Measurements from ENCODE around the gene TSPAN33. TPM values are rescaled to one million over a fixed set of nuclear protein-coding genes. Genes with fewer than 3 reads are reported as not detected.

Gene TSPAN33
- total RNA-seq, 4 donors from 2014 or later = 5.6 to 9.1 (median 7.8) TPM

DNA sequence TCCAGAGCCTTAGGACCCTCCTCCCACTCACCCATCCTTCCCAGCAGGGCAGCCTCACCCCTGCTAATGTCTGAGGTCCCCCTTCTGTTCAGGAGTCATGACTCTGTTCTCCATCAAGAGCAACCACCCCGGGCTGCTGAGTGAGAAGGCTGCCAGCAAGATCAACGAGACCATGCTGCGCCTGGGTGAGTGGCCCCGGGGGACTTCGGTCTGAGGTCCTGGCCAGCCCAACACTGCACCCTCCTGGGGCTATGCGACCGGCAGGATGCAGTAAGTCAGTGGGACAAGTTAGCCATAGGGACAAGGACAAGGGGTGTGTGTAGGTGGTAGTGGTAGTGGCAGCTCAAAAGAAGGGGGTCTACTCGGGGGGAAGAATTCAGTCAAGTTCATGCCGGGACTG, 64.2 kb downstream of the TSPAN33 start:
- peaks cover 0 to 3% of the 10 kb centered on the region in 2 donors for H3K4me1 ChIP-seq
- no peak for ATAC-seq
- H3K9me3 ChIP-seq = no peaks in the 10 kb centered on the region
- H3K27me3 ChIP-seq = no peaks in the 10 kb centered on the region
- no peak overlapping the region for H3K27ac ChIP-seq
- no peak for TF ChIP-seq POLR2A (IDR thresholded peaks at IDR 0.05)
- TF ChIP-seq, protein P1, sequence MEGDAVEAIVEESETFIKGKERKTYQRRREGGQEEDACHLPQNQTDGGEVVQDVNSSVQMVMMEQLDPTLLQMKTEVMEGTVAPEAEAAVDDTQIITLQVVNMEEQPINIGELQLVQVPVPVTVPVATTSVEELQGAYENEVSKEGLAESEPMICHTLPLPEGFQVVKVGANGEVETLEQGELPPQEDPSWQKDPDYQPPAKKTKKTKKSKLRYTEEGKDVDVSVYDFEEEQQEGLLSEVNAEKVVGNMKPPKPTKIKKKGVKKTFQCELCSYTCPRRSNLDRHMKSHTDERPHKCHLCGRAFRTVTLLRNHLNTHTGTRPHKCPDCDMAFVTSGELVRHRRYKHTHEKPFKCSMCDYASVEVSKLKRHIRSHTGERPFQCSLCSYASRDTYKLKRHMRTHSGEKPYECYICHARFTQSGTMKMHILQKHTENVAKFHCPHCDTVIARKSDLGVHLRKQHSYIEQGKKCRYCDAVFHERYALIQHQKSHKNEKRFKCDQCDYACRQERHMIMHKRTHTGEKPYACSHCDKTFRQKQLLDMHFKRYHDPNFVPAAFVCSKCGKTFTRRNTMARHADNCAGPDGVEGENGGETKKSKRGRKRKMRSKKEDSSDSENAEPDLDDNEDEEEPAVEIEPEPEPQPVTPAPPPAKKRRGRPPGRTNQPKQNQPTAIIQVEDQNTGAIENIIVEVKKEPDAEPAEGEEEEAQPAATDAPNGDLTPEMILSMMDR (IDR thresholded peaks at IDR 0.05 in 4 of 5, conservative IDR thresholded peaks at IDR 0.05 in 1 of 5) = no peak
- intact Hi-C loops (cut with DNase I; ENCODE audit: low total_unique reads) (no loop called here), in situ Hi-C loops (cut with MboI; ENCODE audit: low sequenced_read_pairs in 4 of 4) (loop anchor here in 1 of 4 donors (25.0 kb wide), 1 partner anchor 254 kb away; no protein-coding TSS in a partner anchor)
- no peak for DNase-seq
- no peaks in the 10 kb centered on the region for H3K36me3 ChIP-seq
- H3K4me3 ChIP-seq = no peak overlapping the region

DNA sequence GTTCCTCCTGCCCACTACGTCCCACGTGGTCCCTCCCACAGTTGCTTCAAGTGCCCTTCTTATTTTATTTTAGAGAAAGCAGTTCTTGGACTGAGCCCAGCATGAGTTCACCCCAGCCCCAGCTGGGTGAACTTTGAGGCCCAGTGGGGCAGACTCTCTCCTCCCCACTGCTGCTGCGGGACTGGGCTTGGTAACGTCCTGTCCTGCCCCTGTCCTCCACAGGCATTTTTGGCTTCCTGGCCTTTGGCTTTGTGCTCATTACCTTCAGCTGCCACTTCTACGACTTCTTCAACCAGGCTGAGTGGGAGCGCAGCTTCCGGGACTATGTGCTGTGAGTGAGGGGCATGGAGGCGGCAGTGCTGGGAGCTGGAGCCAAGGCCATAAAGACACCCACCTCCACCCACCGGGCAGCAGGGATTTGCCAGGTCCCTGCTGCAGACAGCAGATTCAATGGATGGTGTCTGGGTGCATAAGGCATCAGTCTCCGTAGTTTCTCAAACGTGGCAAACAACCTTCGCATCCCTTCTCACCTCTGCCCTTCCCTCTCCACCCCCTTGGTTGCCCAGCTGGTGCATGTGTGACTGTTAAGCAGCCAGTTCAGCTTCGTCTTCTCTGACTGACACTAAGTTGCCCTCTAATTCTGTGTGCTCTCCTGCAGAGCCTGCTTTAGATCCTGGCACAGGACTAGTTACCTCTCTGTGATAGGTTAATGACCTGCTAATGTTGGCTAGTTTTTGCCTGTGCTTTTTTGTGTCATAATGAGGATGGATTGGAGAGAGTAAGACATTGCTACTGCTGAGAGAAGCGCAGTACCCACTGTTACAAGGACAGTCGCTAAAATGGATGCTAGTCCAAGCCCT, 64.8 kb downstream of the TSPAN33 start:
- Histone ChIP-seq H3K27me3 (no peaks in the 10 kb centered on the region), H3K27ac (no peak overlapping the region), H3K36me3 (no peaks in the 10 kb centered on the region), H3K4me3 (no peak overlapping the region), H3K9me3 (no peaks in the 10 kb centered on the region), H3K4me1 (peaks cover 0 to 3% of the 10 kb centered on the region in 2 donors)
- in situ Hi-C loops (cut with MboI; ENCODE audit: low sequenced_read_pairs in 4 of 4) = loop anchor here in 1 of 4 donors (25.0 kb wide), 1 partner anchor 253 kb away; no protein-coding TSS in a partner anchor
- no peak for ATAC-seq
- no peak for DNase-seq
- TF ChIP-seq, protein P1 (IDR thresholded peaks at IDR 0.05 in 4 of 5, conservative IDR thresholded peaks at IDR 0.05 in 1 of 5) = no peak
- no peak for TF ChIP-seq POLR2A (IDR thresholded peaks at IDR 0.05)
- intact Hi-C loops (cut with DNase I; ENCODE audit: low total_unique reads) = no loop called here

DNA sequence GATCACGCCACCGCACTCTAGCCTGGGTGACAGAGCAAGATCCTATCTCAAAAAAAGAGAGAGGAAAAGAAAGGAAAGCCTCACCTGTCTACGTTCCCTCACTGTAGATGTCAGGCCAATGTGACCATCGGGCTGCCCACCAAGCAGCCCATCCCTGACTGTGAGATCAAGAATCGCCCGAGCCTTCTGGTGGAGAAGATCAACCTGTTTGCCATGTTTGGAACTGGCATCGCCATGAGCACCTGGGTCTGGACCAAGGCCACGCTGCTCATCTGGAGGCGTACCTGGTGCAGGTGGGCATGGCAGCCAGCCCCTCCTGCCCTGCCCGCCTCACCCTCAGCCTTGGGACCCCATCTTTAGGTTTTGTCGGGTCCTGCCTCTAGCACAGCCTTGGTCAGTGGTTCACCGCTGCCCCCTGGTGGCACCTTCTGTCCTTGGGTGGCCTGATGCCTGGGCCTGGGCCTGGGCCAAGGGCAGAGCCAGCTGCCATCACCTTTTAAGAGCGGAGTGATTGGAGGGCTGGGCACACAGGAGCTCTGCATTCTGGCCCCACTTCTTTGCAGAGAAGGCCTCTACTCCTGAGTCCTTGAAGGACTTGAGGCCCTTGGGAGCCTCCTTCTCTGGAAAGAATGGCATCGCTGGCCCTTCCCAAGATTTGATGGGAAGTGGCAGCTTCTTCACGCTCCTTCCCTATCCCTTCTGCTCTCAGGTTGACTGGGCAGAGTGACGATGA, 65.9 kb downstream of the TSPAN33 start:
- Histone ChIP-seq H3K9me3 (no peaks in the 10 kb centered on the region), H3K4me3 (no peak overlapping the region), H3K27ac (no peak overlapping the region), H3K27me3 (no peaks in the 10 kb centered on the region), H3K4me1 (peaks cover 0 to 3% of the 10 kb centered on the region in 2 donors), H3K36me3 (no peaks in the 10 kb centered on the region)
- in situ Hi-C loops (cut with MboI; ENCODE audit: low sequenced_read_pairs in 4 of 4) = loop anchor here in 3 of 4 donors (10.0 to 25.0 kb wide), 4 partner anchors 84 to 264 kb away; no protein-coding TSS in a partner anchor
- intact Hi-C loops (cut with DNase I; ENCODE audit: low total_unique reads) = loop anchor here (1.0 kb wide), 1 partner anchor 46 kb away; no protein-coding TSS in a partner anchor
- peak; percentile 79 to 84 for ATAC-seq
- no peak for TF ChIP-seq POLR2A (IDR thresholded peaks at IDR 0.05)
- TF ChIP-seq, protein P1 (IDR thresholded peaks at IDR 0.05 in 4 of 5, conservative IDR thresholded peaks at IDR 0.05 in 1 of 5) = peak; percentile 66 to 85 (median 78)
- peak; percentile 48 to 73 for DNase-seq

DNA sequence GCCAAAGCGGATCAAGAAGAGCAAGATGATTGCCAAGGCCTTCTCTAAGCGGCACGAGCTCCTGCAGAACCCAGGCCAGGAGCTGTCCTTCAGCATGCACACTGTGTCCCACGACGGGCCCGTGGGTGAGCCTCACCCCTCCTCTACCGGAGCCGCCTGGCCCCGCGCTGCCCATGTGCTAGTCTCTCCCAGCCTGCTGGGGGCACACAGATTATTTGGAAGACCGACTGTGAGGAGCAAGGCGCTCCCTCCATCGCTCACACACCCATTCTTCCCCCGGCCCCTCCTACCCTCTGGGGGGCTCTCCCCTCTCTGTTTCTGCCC, 66.4 kb downstream of the TSPAN33 start:
- Histone ChIP-seq H3K4me3 (no peak overlapping the region), H3K27me3 (no peaks in the 10 kb centered on the region), H3K9me3 (no peaks in the 10 kb centered on the region), H3K4me1 (peaks cover 0 to 3% of the 10 kb centered on the region in 2 donors), H3K36me3 (no peaks in the 10 kb centered on the region), H3K27ac (no peak overlapping the region)
- in situ Hi-C loops (cut with MboI; ENCODE audit: low sequenced_read_pairs in 4 of 4) (loop anchor here in 3 of 4 donors (10.0 to 25.0 kb wide), 4 partner anchors 84 to 264 kb away; no protein-coding TSS in a partner anchor), intact Hi-C loops (cut with DNase I; ENCODE audit: low total_unique reads) (loop anchor here (1.0 kb wide), 1 partner anchor 47 kb away; no protein-coding TSS in a partner anchor)
- ATAC-seq (no peak), DNase-seq (no peak)
- TF ChIP-seq POLR2A (IDR thresholded peaks at IDR 0.05) = no peak
- TF ChIP-seq, protein P1 (IDR thresholded peaks at IDR 0.05 in 4 of 5, conservative IDR thresholded peaks at IDR 0.05 in 1 of 5) = no peak

All from gastrocnemius medialis (tissue), 4 donors.